ENCODE data around the gene NR2E3. TPM values are rescaled to one million over a fixed set of nuclear protein-coding genes. Genes with fewer than 3 reads are reported as not detected.

NR2E3 gene
- polyA plus RNA-seq, 1 donor from 2014 or later: not detected

GRCh38 chr15:71813723-71814470 is 3.5 kb downstream of the NR2E3 start:
- no peak overlapping the region for H3K4me3 ChIP-seq (ENCODE audit: low read length)
- no peaks in the 10 kb centered on the region for H4K20me1 ChIP-seq (ENCODE audit: insufficient read depth)
- no peaks in the 10 kb centered on the region for H3K27me3 ChIP-seq (ENCODE audit: insufficient read depth, low read depth, low read length)
- no peak for TF ChIP-seq CTCF (IDR thresholded peaks at IDR 0.05; ENCODE audit: poor library complexity, severe bottlenecking)
- H3K36me3 ChIP-seq (ENCODE audit: insufficient read depth, low read length): no peaks in the 10 kb centered on the region
- no peaks in the 10 kb centered on the region for H3F3A ChIP-seq (ENCODE audit: insufficient read depth, low read length, poor library complexity, severe bottlenecking)
- H3K9ac ChIP-seq (ENCODE audit: low read length): no peak overlapping the region
- no peak overlapping the region for H3K27ac ChIP-seq (ENCODE audit: low read length)
- H2AFZ ChIP-seq (ENCODE audit: low read depth, low read length): no peak overlapping the region
- no peak overlapping the region for H3K4me2 ChIP-seq (ENCODE audit: low read length)
- H3K79me2 ChIP-seq (replicated peaks; ENCODE audit: insufficient read depth, low read length): no peaks in the 10 kb centered on the region
- H3K9me3 ChIP-seq (ENCODE audit: low read length): peaks cover 3% of the 10 kb centered on the region
- H3K9me2 ChIP-seq (ENCODE audit: insufficient read depth, low read length): no peaks in the 10 kb centered on the region

- Histone ChIP-seq H4K20me1 (ENCODE audit: insufficient read depth) (no peaks in the 10 kb centered on the region), H3K9me3 (ENCODE audit: low read length) (peaks cover 3% of the 10 kb centered on the region), H2AFZ (ENCODE audit: low read depth, low read length) (no peak overlapping the region), H3F3A (ENCODE audit: insufficient read depth, low read length, poor library complexity, severe bottlenecking) (no peaks in the 10 kb centered on the region), H3K9me2 (ENCODE audit: insufficient read depth, low read length) (no peaks in the 10 kb centered on the region), H3K9ac (ENCODE audit: low read length) (no peak overlapping the region), H3K27ac (ENCODE audit: low read length) (no peak overlapping the region), H3K79me2 (replicated peaks; ENCODE audit: insufficient read depth, low read length) (no peaks in the 10 kb centered on the region), H3K4me2 (ENCODE audit: low read length) (no peak overlapping the region), H3K36me3 (ENCODE audit: insufficient read depth, low read length) (no peaks in the 10 kb centered on the region), H3K27me3 (ENCODE audit: insufficient read depth, low read depth, low read length) (no peaks in the 10 kb centered on the region), H3K4me3 (ENCODE audit: low read length) (no peak overlapping the region)
- TF ChIP-seq SMC3 (conservative IDR thresholded peaks at IDR 0.05; ENCODE audit: poor library complexity): no peak
- no peak for TF ChIP-seq RAD21 (conservative IDR thresholded peaks at IDR 0.05)
- no peak for TF ChIP-seq EZH2 (IDR thresholded peaks at IDR 0.05; ENCODE audit: borderline replicate concordance, insufficient read depth, low read length, poor library complexity, severe bottlenecking)
- TF ChIP-seq TAF1 (IDR thresholded peaks at IDR 0.05; ENCODE audit: low read depth): no peak
- TF ChIP-seq CTCF (IDR thresholded peaks at IDR 0.05; ENCODE audit: poor library complexity, severe bottlenecking): no peak
- no peak for TF ChIP-seq EP300 (conservative IDR thresholded peaks at IDR 0.05; ENCODE audit: poor library complexity, severe bottlenecking)
- no peak for TF ChIP-seq POLR2AphosphoS5 (IDR thresholded peaks at IDR 0.05)
- TF ChIP-seq REST (IDR thresholded peaks at IDR 0.05; ENCODE audit: borderline replicate concordance): no peak
- no peak for TF ChIP-seq MXI1 (conservative IDR thresholded peaks at IDR 0.05; ENCODE audit: poor library complexity, severe bottlenecking)
Observed at GRCh38 chr15:71815301-71815700, 4.9 kb downstream of the NR2E3 start.
